GM18909 (cell line): ENCODE data around the gene ASB9.
A peak's percentile ranks its signal among the peaks of the same experiment; 100 is the strongest.
"Not testable (repeated sequence)": the region's sequence is repeated elsewhere in the genome, so short reads cannot be mapped to it uniquely, and the experiment has no call there.

Experiments
- ATAC-seq: cut with Tn5 transposase; IDR thresholded peaks from one replicate; pipeline ENCODE4 v1.9.1; 2021; ENCODE audit warnings: mild to moderate bottlenecking; ENCODE audit not compliant: unreplicated experiment, poor library complexity

ASB9 gene

GRCh38 chrX:15242899-15243555 lies 26.9 kb downstream of the ASB9 start:
- no peak for ATAC-seq

- ATAC-seq: no peak
These were observed 28.6 kb downstream of the ASB9 start for GRCh38 chrX:15241301-15241700.

- no peak for ATAC-seq
These were observed 29.5 kb downstream of the ASB9 start for GRCh38 chrX:15240414-15240813.

- no peak for ATAC-seq
These were observed 33.7 kb downstream of the ASB9 start for GRCh38 chrX:15236146-15236545.

GRCh38 chrX:15235001-15235400 lies 34.9 kb downstream of the ASB9 start:
- no peak for ATAC-seq

GRCh38 chrX:15233416-15234015 lies 36.4 kb downstream of the ASB9 start:
- ATAC-seq: no peak

- no peak for ATAC-seq
These were observed 45.1 kb downstream of the ASB9 start for GRCh38 chrX:15224747-15225146.

GRCh38 chrX:15221321-15221720 lies 48.6 kb downstream of the ASB9 start:
- no peak for ATAC-seq

GRCh38 chrX:15217161-15217560 lies 52.7 kb downstream of the ASB9 start:
- ATAC-seq: no peak

GRCh38 chrX:15216280-15216679 lies 53.6 kb downstream of the ASB9 start:
- ATAC-seq: no peak

GRCh38 chrX:15215366-15215765 lies 54.5 kb downstream of the ASB9 start:
- ATAC-seq: no peak

- no peak for ATAC-seq
These were observed 55.3 kb downstream of the ASB9 start for GRCh38 chrX:15214588-15214987.

- ATAC-seq: no peak
These were observed 60.8 kb downstream of the ASB9 start for GRCh38 chrX:15209096-15209495.

GRCh38 chrX:15207994-15208393 lies 61.9 kb downstream of the ASB9 start:
- no peak for ATAC-seq

- ATAC-seq: no peak
These were observed 62.5 kb downstream of the ASB9 start for GRCh38 chrX:15207384-15207783.

GRCh38 chrX:15206306-15206705 lies 63.6 kb downstream of the ASB9 start:
- ATAC-seq: no peak

GRCh38 chrX:15204130-15204751 lies 65.6 kb downstream of the ASB9 start:
- ATAC-seq: peak; percentile 80

GRCh38 chrX:15203694-15204093 lies 66.2 kb downstream of the ASB9 start:
- ATAC-seq: no peak

GRCh38 chrX:15202454-15203177 lies 67.3 kb downstream of the ASB9 start:
- ATAC-seq: no peak

- no peak for ATAC-seq
These were observed 69.0 kb downstream of the ASB9 start for GRCh38 chrX:15200871-15201270.

- ATAC-seq: not testable (repeated sequence)
These were observed 71.2 kb downstream of the ASB9 start for GRCh38 chrX:15198608-15199202.
